Caco-2 (cell line): ENCODE results near the gene KIF16B. TPM values are rescaled to one million over a fixed set of nuclear protein-coding genes. Genes with fewer than 3 reads are reported as not detected.
"Not testable (repeated sequence)": the region's sequence is repeated elsewhere in the genome, so short reads cannot be mapped to it uniquely, and the experiment has no call there.

ENCODE experiments used
- BruUV-seq: library from RNA; stranded (reverse); fragments of 400-500 nt; replicated peaks from 2 replicates; lab custom pipeline; 2021; lab: Mats Ljungman, UMichigan
- CTCF ChIA-PET: fragments of 300-600 bp; sonication (Branson Sonifier 250); formaldehyde crosslinking; loops from one replicate; lab custom pipeline; 2022; ENCODE audit warnings: antibody characterized with exemption; lab: Charles Lee
- POLR2A ChIA-PET: fragments of 300-600 bp; sonication (Branson Sonifier 250); formaldehyde crosslinking; loops from one replicate; lab custom pipeline; 2022; ENCODE audit warnings: antibody characterized with exemption; lab: Charles Lee
- DNase-seq, 2 experiments: peaks; one replicate each; pipeline versions ENCODE4 v3.0.0 to v3.0.0-alpha.2; 2020 to 2022
- H3K27me3 ChIP-seq: replicated peaks from 2 replicates; pipeline ENCODE4 v1.6.0; 2011; ENCODE audit warnings: low read length; ENCODE audit not compliant: control insufficient read depth, insufficient read depth
- H3K36me3 ChIP-seq: 2 replicates; pipeline ENCODE4 v1.5.1; 2011; ENCODE audit warnings: low read length; ENCODE audit not compliant: control insufficient read depth, insufficient read depth
- H3K4me1 ChIP-seq: fragments of 250-450 bp; sonication (Bioruptor Pico); 2 replicates; pipeline ENCODE4 v1.5.1; 2020; ENCODE audit warnings: mild to moderate bottlenecking
- H3K4me3 ChIP-seq: 2 replicates; pipeline ENCODE4 v1.5.1; 2011; ENCODE audit warnings: low read depth, mild to moderate bottlenecking, control low read depth, low read length
- H3K9me3 ChIP-seq: fragments of 250-450 bp; sonication (Bioruptor Pico); 2 replicates; pipeline ENCODE4 v1.5.1; 2020; ENCODE audit warnings: mild to moderate bottlenecking, moderate library complexity
- H3K27ac Mint-ChIP-seq: one replicate; pipeline ENCODE4 v1.8.0; 2022; ENCODE audit warnings: mixed read lengths; ENCODE audit not compliant: unreplicated experiment
- H3K27me3 Mint-ChIP-seq: one replicate; pipeline ENCODE4 v1.8.0; 2022; ENCODE audit warnings: mixed read lengths; ENCODE audit not compliant: insufficient read depth, unreplicated experiment
- H3K36me3 Mint-ChIP-seq: one replicate; pipeline ENCODE4 v1.8.0; 2022; ENCODE audit warnings: mild to moderate bottlenecking, mixed read lengths; ENCODE audit not compliant: insufficient read depth, unreplicated experiment
- H3K4me1 Mint-ChIP-seq: one replicate; pipeline ENCODE4 v1.8.0; 2022; ENCODE audit warnings: low read depth, mixed read lengths; ENCODE audit not compliant: unreplicated experiment
- H3K4me3 Mint-ChIP-seq: one replicate; pipeline ENCODE4 v1.8.0; 2022; ENCODE audit warnings: mild to moderate bottlenecking, moderate library complexity, mixed read lengths; ENCODE audit not compliant: unreplicated experiment
- H3K9me3 Mint-ChIP-seq: one replicate; pipeline ENCODE4 v1.8.0; 2022; ENCODE audit warnings: mixed read lengths; ENCODE audit not compliant: unreplicated experiment
- CTCF ChIP-seq, 2 experiments: fragments of 200-600 bp in 1 of 2; IDR thresholded peaks; 1 replicate in 1 of 2; 2 replicates in 1 of 2; pipeline versions ENCODE4 v1.5.1 to v1.8.0; 2011 to 2022; ENCODE audit warnings: antibody characterized with exemption in 1 of 2, control low read depth in 1 of 2, inconsistent platforms in 1 of 2, low read depth in 1 of 2, low read length in 1 of 2, mild to moderate bottlenecking in 1 of 2, moderate library complexity in 1 of 2; ENCODE audit not compliant: insufficient read depth in 1 of 2, severe bottlenecking in 1 of 2, unreplicated experiment in 1 of 2
- intact Hi-C: fragments of 100-400 bp; cut with micrococcal nuclease; formaldehyde crosslinking; loops from one replicate; pipeline ENCODE4 v1.10.0; 2022; ENCODE audit not compliant: unreplicated experiment
- total RNA-seq: library from RNA; stranded (reverse); gene quantifications from 2 replicates; pipeline ENCODE4 v1.2.3, GENCODE V29; 2022

Gene KIF16B
- total RNA-seq, 1 experiment from 2014 or later = 11.3 TPM

GRCh38 chr20:16520154-16520553 is 53.1 kb downstream of the KIF16B start:
- DNase-seq = no peak
- POLR2A ChIA-PET = no interaction called here

GRCh38 chr20:16519673-16520072 is 53.6 kb downstream of the KIF16B start:
- BruUV-seq, H3K4me3 ChIP-seq, H3K4me1 Mint-ChIP-seq, DNase-seq, H3K36me3 ChIP-seq, H3K4me3 Mint-ChIP-seq, H3K36me3 Mint-ChIP-seq, H3K27me3 ChIP-seq, H3K27me3 Mint-ChIP-seq, H3K27ac Mint-ChIP-seq, H3K9me3 ChIP-seq, POLR2A ChIA-PET, H3K4me1 ChIP-seq, H3K9me3 Mint-ChIP-seq, intact Hi-C loops: not testable (repeated sequence)
- CTCF ChIA-PET = interaction anchor here (0.7 kb wide), 1 partner anchor 808 kb away, joined by 3 read pairs; no protein-coding TSS in a partner anchor

More at GRCh38 chr20:16520154-16520553, 53.1 kb downstream of the KIF16B start:
- Mint-ChIP-seq H3K4me3 (no peak overlapping the region), H3K9me3 (no peaks in the 10 kb centered on the region), H3K27me3 (no peaks in the 10 kb centered on the region), H3K4me1 (no peaks in the 10 kb centered on the region), H3K27ac (no peak overlapping the region), H3K36me3 (no peaks in the 10 kb centered on the region)
- BruUV-seq = no TSS peak
- intact Hi-C loops = no loop called here
- Histone ChIP-seq H3K27me3 (no peaks in the 10 kb centered on the region), H3K9me3 (no peaks in the 10 kb centered on the region), H3K36me3 (no peaks in the 10 kb centered on the region), H3K4me1 (no peaks in the 10 kb centered on the region), H3K4me3 (no peak overlapping the region)
- CTCF ChIA-PET = interaction anchor here (0.6 to 0.7 kb wide), 3 partner anchors 68 to 809 kb away, joined by 3 to 5 read pairs (median 3); no protein-coding TSS in a partner anchor
- TF ChIP-seq CTCF (IDR thresholded peaks at IDR 0.05; ENCODE audit: insufficient read depth in 1 of 2, low read depth in 1 of 2, low read length in 1 of 2, severe bottlenecking in 1 of 2, unreplicated experiment in 1 of 2) = no peak

GRCh38 chr20:16518784-16519084 is 54.5 kb downstream of the KIF16B start:
- H3K9me3 ChIP-seq = no peaks in the 10 kb centered on the region
- no peak for TF ChIP-seq CTCF (IDR thresholded peaks at IDR 0.05; ENCODE audit: insufficient read depth in 1 of 2, low read depth in 1 of 2, low read length in 1 of 2, severe bottlenecking in 1 of 2, unreplicated experiment in 1 of 2)
- H3K27ac Mint-ChIP-seq = no peak overlapping the region
- no peaks in the 10 kb centered on the region for H3K4me1 ChIP-seq
- H3K9me3 Mint-ChIP-seq = no peaks in the 10 kb centered on the region
- no TSS peak for BruUV-seq
- H3K4me1 Mint-ChIP-seq = no peaks in the 10 kb centered on the region
- intact Hi-C loops = loop anchor here (1.0 kb wide), 1 partner anchor 243 kb away; no protein-coding TSS in a partner anchor
- H3K4me3 ChIP-seq = no peak overlapping the region
- ChIA-PET CTCF (no interaction called here), POLR2A (no interaction called here)
- H3K27me3 ChIP-seq = no peaks in the 10 kb centered on the region
- H3K27me3 Mint-ChIP-seq = no peaks in the 10 kb centered on the region
- H3K36me3 ChIP-seq = no peaks in the 10 kb centered on the region
- no peaks in the 10 kb centered on the region for H3K36me3 Mint-ChIP-seq
- no peak for DNase-seq
- no peak overlapping the region for H3K4me3 Mint-ChIP-seq
